ENCODE results near the gene ATP9B. TPM values are rescaled to one million over a fixed set of nuclear protein-coding genes. Genes with fewer than 3 reads are reported as not detected.
"Not testable (repeated sequence)": the region's sequence is repeated elsewhere in the genome, so short reads cannot be mapped to it uniquely, and the experiment has no call there.

The ATP9B gene
- total RNA-seq, 1 experiment from 2014 or later: 17.9 TPM

GRCh38 chr18:79374408-79375171 lies 305.4 kb downstream of the ATP9B start:
- no peaks in the 10 kb centered on the region for H3K9me3 ChIP-seq (ENCODE audit: low read depth, low read length, poor library complexity, severe bottlenecking)
- no TSS peak for BruUV-seq (replicated peaks)
- POLR2A ChIA-PET (ENCODE audit: low non-redundant PET): no interaction called here
- no peaks in the 10 kb centered on the region for H3K27me3 ChIP-seq (replicated peaks; ENCODE audit: insufficient read depth, low read depth, low read length, poor library complexity)
- intact Hi-C loops (cut with micrococcal nuclease; ENCODE audit: unreplicated experiment): no loop called here
- no peaks in the 10 kb centered on the region for H3K36me3 ChIP-seq (ENCODE audit: insufficient read depth, low read length, poor library complexity, severe bottlenecking)
- CTCF ChIA-PET: no interaction called here
- TF ChIP-seq CTCF (conservative IDR thresholded peaks at IDR 0.05; ENCODE audit: low read depth, low read length) (no peak), EZH2 (IDR thresholded peaks at IDR 0.05; ENCODE audit: borderline replicate concordance, low read depth, low read length, poor library complexity, severe bottlenecking) (no peak)
- H3K27ac ChIP-seq (ENCODE audit: low read depth, low read length, poor library complexity, severe bottlenecking): no peak overlapping the region
- H3K4me1 ChIP-seq (ENCODE audit: insufficient read depth, low read length, poor library complexity, severe bottlenecking): no peaks in the 10 kb centered on the region
- no peak for DNase-seq (ENCODE audit: low spot score)
- H3K4me3 ChIP-seq (ENCODE audit: low read depth, low read length, poor library complexity, severe bottlenecking): no peak overlapping the region

GRCh38 chr18:79375441-79376154 lies 306.4 kb downstream of the ATP9B start:
- H3K27me3 ChIP-seq (replicated peaks; ENCODE audit: insufficient read depth, low read depth, low read length, poor library complexity): no peaks in the 10 kb centered on the region
- CTCF ChIA-PET: no interaction called here
- TF ChIP-seq EZH2 (IDR thresholded peaks at IDR 0.05; ENCODE audit: borderline replicate concordance, low read depth, low read length, poor library complexity, severe bottlenecking) (no peak), CTCF (conservative IDR thresholded peaks at IDR 0.05; ENCODE audit: low read depth, low read length) (no peak)
- POLR2A ChIA-PET (ENCODE audit: low non-redundant PET): no interaction called here
- H3K27ac ChIP-seq (ENCODE audit: low read depth, low read length, poor library complexity, severe bottlenecking): no peak overlapping the region
- no peaks in the 10 kb centered on the region for H3K4me1 ChIP-seq (ENCODE audit: insufficient read depth, low read length, poor library complexity, severe bottlenecking)
- DNase-seq (ENCODE audit: low spot score): no peak
- H3K4me3 ChIP-seq (ENCODE audit: low read depth, low read length, poor library complexity, severe bottlenecking): no peak overlapping the region
- H3K9me3 ChIP-seq (ENCODE audit: low read depth, low read length, poor library complexity, severe bottlenecking): no peaks in the 10 kb centered on the region
- H3K36me3 ChIP-seq (ENCODE audit: insufficient read depth, low read length, poor library complexity, severe bottlenecking): no peaks in the 10 kb centered on the region
- intact Hi-C loops (cut with micrococcal nuclease; ENCODE audit: unreplicated experiment): no loop called here
- no TSS peak for BruUV-seq (replicated peaks)

GRCh38 chr18:79376661-79377060 lies 307.5 kb downstream of the ATP9B start:
- CTCF ChIA-PET: interaction anchor here (0.6 kb wide), 2 partner anchors 508 to 824 kb away, joined by 3 to 7 read pairs; no protein-coding TSS in a partner anchor
- DNase-seq (ENCODE audit: low spot score); H3K4me3 ChIP-seq (ENCODE audit: low read depth, low read length, poor library complexity, severe bottlenecking); H3K36me3 ChIP-seq (ENCODE audit: insufficient read depth, low read length, poor library complexity, severe bottlenecking); H3K4me1 ChIP-seq (ENCODE audit: insufficient read depth, low read length, poor library complexity, severe bottlenecking); H3K27ac ChIP-seq (ENCODE audit: low read depth, low read length, poor library complexity, severe bottlenecking); POLR2A ChIA-PET (ENCODE audit: low non-redundant PET); H3K9me3 ChIP-seq (ENCODE audit: low read depth, low read length, poor library complexity, severe bottlenecking); intact Hi-C loops (cut with micrococcal nuclease; ENCODE audit: unreplicated experiment); H3K27me3 ChIP-seq (replicated peaks; ENCODE audit: insufficient read depth, low read depth, low read length, poor library complexity); BruUV-seq (replicated peaks): not testable (repeated sequence)

All from A673 (cell line).